CD4-positive, alpha-beta T cell (primary cell): ENCODE measurements around the gene RET. TPM values are rescaled to one million over a fixed set of nuclear protein-coding genes. Genes with fewer than 3 reads are reported as not detected.

Source experiments
- ATAC-seq: fragments of 200-7000 bp; cut with Tn5 transposase; one replicate; pipeline ENCODE4 v1.10.0; 2022; ENCODE audit warnings: mild to moderate bottlenecking; ENCODE audit not compliant: poor library complexity
- CTCF ChIA-PET: fragments of 350-600 bp; sonication (Branson Sonifier 250); formaldehyde crosslinking; loops from one replicate; lab custom pipeline; 2021; ENCODE audit warnings: antibody characterized with exemption, inconsistent platforms; lab: Charles Lee
- POLR2A ChIA-PET: fragments of 350-600 bp; sonication (Branson Sonifier 250); formaldehyde crosslinking; loops from one replicate; lab custom pipeline; 2021; ENCODE audit warnings: antibody characterized with exemption, inconsistent platforms; lab: Charles Lee
- DNase-seq, 14 experiments: peaks; one replicate each; pipeline ENCODE4 v3.0.0-alpha.2; 2013 to 2020; ENCODE audit warnings: mixed read lengths in 2 of 14
- H3K27ac ChIP-seq, 2 donors: one replicate each; pipeline versions ENCODE4 v1.5.1 to v1.7.0; 2013; ENCODE audit warnings: low read length in 2 of 2, low read depth in 1 of 2, mild to moderate bottlenecking in 1 of 2
- H3K27me3 ChIP-seq, 2 experiments: 1 replicate in 1 of 2; 2 replicates in 1 of 2; pipeline versions ENCODE4 v1.6.1 to v1.7.0; 2013; ENCODE audit warnings: low read length in 2 of 2, control low read depth in 1 of 2, mild to moderate bottlenecking in 1 of 2, moderate library complexity in 1 of 2; ENCODE audit not compliant: insufficient read depth in 2 of 2, control insufficient read depth in 1 of 2
- H3K36me3 ChIP-seq: one replicate; pipeline ENCODE4 v1.6.1; 2013; ENCODE audit warnings: low read length, control low read depth; ENCODE audit not compliant: insufficient read depth
- H3K4me1 ChIP-seq: one replicate; pipeline ENCODE4 v1.6.1; 2013; ENCODE audit warnings: low read length, control low read depth; ENCODE audit not compliant: insufficient read depth
- H3K4me3 ChIP-seq: one replicate; pipeline ENCODE4 v1.5.1; 2013; ENCODE audit warnings: mild to moderate bottlenecking, low read length, moderate library complexity
- H3K9me3 ChIP-seq, 2 experiments: 1 replicate in 1 of 2; 2 replicates in 1 of 2; pipeline versions ENCODE4 v1.6.1 to v1.7.0; 2013; ENCODE audit warnings: low read length in 2 of 2, mild to moderate bottlenecking in 2 of 2, control low read depth in 1 of 2, moderate library complexity in 1 of 2; ENCODE audit not compliant: control insufficient read depth in 1 of 2, insufficient read depth in 1 of 2
- H3K27ac Mint-ChIP-seq: one replicate; pipeline ENCODE4 v1.8.0; 2020; ENCODE audit warnings: mixed read lengths
- H3K27me3 Mint-ChIP-seq: one replicate; pipeline ENCODE4 v1.8.0; 2021; ENCODE audit warnings: mixed read lengths
- H3K36me3 Mint-ChIP-seq: one replicate; pipeline ENCODE4 v1.8.0; 2021; ENCODE audit warnings: low read depth, mixed read lengths
- H3K4me1 Mint-ChIP-seq: one replicate; pipeline ENCODE4 v1.8.0; 2021; ENCODE audit warnings: low read depth, mixed read lengths
- H3K4me3 Mint-ChIP-seq: one replicate; pipeline ENCODE4 v1.8.0; 2020; ENCODE audit warnings: mild to moderate bottlenecking, mixed read lengths
- H3K9me3 Mint-ChIP-seq: one replicate; pipeline ENCODE4 v1.8.0; 2020; ENCODE audit warnings: mixed read lengths
- intact Hi-C, 2 experiments: fragments of 100-400 bp; cut with DNase I in 1 of 2; cut with micrococcal nuclease in 1 of 2; formaldehyde crosslinking; loops; one replicate each; pipeline versions ENCODE4 v1.15.1 to v1.9.0; 2023 to 2025; cut with DNase I, micrococcal nuclease
- total RNA-seq, 174 experiments: library from RNA in 2 of 174; stranded (reverse) in 2 of 174; gene quantifications; one replicate each; pipeline ENCODE4 v1.2.3 and lab custom pipeline; 2021 to 2026
- TF ChIP-seq, protein P1 (sequence below): fragments of 200-600 bp; IDR thresholded peaks from one replicate; pipeline ENCODE4 v1.8.0; 2022; ENCODE audit warnings: antibody characterized with exemption, mild to moderate bottlenecking

Gene RET
- total RNA-seq, 2 experiments from 2014 or later = not detected

DNA sequence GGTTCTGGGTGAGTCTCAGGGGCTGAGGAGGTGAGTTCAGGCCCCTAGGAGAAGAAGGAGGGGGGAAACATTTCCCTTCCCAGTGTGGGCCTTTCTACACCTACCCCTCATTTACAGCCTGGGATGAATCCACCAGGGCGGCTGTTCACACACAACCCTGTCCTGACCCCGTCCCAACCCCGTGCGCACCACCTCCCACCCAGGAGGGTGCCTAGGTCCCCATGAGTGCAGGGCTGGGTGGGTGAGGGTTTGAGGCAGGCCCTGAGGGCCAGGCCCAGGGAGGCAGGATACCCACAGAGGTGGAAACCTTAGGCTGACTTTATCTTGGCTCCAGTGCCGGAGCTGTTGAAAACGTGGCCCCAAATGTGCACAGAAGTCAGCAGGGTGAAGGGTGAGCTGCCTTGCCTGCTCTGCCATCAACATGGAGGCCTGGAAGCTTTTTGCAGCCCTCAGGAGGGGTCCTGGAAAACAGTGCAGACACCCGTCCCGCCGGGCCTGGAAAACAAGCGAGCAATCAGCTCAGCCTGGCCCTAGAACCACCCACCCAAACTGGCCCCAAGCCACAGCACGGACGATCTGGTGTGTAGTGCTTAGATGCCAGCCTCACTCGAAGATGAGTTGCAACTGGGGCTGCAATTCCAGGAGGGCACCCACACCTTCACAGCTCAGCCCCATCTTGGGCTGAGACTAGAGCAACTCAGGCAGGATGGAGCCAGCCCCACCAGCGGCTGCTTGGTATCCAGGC lies 9.3 kb upstream of the RET start:
- CTCF ChIA-PET = interaction anchor here (0.9 kb wide), 1 partner anchor 24 kb away, joined by 3 read pairs; no protein-coding TSS in a partner anchor

DNA sequence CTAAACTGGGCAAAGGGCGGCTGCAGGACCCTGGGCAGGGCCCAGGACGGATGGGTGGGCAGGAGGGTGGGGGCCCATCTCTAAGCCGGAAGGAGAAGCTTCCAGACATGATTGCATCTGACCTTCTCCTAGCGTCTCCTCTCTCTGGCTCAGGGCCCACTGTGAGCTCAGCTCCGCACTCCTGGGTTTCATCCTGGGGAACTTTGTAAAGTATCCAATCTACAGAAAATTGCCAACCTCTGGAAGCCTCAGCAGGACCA lies 8.8 kb upstream of the RET start:
- Mint-ChIP-seq H3K4me3 (no peak overlapping the region), H3K4me1 (no peaks in the 10 kb centered on the region), H3K27me3 (peaks cover 6% of the 10 kb centered on the region), H3K27ac (no peak overlapping the region), H3K36me3 (no peaks in the 10 kb centered on the region), H3K9me3 (no peaks in the 10 kb centered on the region)
- no peaks in the 10 kb centered on the region for H3K4me1 ChIP-seq
- no peak for ATAC-seq
- TF ChIP-seq, protein P1, sequence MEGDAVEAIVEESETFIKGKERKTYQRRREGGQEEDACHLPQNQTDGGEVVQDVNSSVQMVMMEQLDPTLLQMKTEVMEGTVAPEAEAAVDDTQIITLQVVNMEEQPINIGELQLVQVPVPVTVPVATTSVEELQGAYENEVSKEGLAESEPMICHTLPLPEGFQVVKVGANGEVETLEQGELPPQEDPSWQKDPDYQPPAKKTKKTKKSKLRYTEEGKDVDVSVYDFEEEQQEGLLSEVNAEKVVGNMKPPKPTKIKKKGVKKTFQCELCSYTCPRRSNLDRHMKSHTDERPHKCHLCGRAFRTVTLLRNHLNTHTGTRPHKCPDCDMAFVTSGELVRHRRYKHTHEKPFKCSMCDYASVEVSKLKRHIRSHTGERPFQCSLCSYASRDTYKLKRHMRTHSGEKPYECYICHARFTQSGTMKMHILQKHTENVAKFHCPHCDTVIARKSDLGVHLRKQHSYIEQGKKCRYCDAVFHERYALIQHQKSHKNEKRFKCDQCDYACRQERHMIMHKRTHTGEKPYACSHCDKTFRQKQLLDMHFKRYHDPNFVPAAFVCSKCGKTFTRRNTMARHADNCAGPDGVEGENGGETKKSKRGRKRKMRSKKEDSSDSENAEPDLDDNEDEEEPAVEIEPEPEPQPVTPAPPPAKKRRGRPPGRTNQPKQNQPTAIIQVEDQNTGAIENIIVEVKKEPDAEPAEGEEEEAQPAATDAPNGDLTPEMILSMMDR = no peak
- H3K4me3 ChIP-seq = no peak overlapping the region
- ChIA-PET POLR2A (no interaction called here), CTCF (no interaction called here)
- intact Hi-C loops = no loop called here
- DNase-seq = no peak
- H3K9me3 ChIP-seq = no peaks in the 10 kb centered on the region
- no peaks in the 10 kb centered on the region for H3K36me3 ChIP-seq
- no peaks in the 10 kb centered on the region for H3K27me3 ChIP-seq
- H3K27ac ChIP-seq = no peak overlapping the region

More for the DNA sequence above, 9.3 kb upstream of the RET start:
- no peaks in the 10 kb centered on the region for H3K27me3 ChIP-seq
- TF ChIP-seq, protein P1 = no peak
- intact Hi-C loops = no loop called here
- no peak overlapping the region for H3K4me3 ChIP-seq
- H3K4me3 Mint-ChIP-seq = no peak overlapping the region
- H3K4me1 ChIP-seq = no peaks in the 10 kb centered on the region
- H3K9me3 Mint-ChIP-seq = no peaks in the 10 kb centered on the region
- H3K36me3 Mint-ChIP-seq = no peaks in the 10 kb centered on the region
- ATAC-seq (no peak), DNase-seq (no peak)
- H3K9me3 ChIP-seq = no peaks in the 10 kb centered on the region
- H3K27ac Mint-ChIP-seq = no peak overlapping the region
- POLR2A ChIA-PET = no interaction called here
- no peaks in the 10 kb centered on the region for H3K36me3 ChIP-seq
- H3K27ac ChIP-seq = no peak overlapping the region
- peaks cover under 1% of the 10 kb centered on the region for H3K27me3 Mint-ChIP-seq
- H3K4me1 Mint-ChIP-seq = no peaks in the 10 kb centered on the region

DNA sequence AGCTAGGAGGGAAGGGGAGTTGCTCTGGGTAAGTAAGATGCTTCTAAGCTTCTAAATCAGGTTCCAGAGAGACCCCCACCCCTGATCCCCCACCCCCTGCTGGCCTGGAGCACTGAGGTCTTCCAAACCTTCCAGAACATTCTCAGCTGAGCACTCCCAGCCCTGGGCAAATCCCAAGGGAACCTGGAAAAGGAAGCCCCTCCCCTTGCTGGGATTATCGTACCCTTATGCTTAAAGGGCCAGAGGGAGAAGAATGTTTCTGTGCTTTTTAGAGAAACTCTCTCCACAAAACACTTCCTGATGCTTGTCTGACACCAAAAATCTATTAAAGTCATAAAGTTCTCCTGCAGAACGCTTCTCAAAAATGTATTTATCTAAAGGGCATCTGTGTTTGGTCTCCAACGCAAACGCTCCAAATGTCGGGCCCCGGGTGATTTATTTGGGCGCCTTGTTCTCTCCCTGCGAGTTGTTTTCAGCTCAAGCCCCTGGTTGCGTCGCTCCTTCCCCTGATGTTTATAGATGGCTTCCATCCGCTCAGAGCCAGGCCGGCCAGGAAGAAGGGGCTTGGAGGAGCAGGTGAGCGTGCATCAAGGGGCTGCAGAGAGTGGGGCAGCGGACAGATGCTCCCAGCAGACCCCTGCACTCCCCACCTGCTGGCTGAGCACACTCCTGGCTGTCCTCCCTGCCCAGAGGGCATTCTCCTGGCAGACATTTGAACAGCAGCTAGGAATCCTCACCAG lies 8.2 kb upstream of the RET start:
- H3K9me3 ChIP-seq = no peaks in the 10 kb centered on the region
- DNase-seq (no peak), ATAC-seq (no peak)
- Mint-ChIP-seq H3K27me3 (peaks cover 7% of the 10 kb centered on the region), H3K9me3 (no peaks in the 10 kb centered on the region), H3K36me3 (no peaks in the 10 kb centered on the region), H3K27ac (no peak overlapping the region), H3K4me3 (no peak overlapping the region), H3K4me1 (no peaks in the 10 kb centered on the region)
- ChIA-PET CTCF (no interaction called here), POLR2A (no interaction called here)
- no peak overlapping the region for H3K4me3 ChIP-seq
- H3K27me3 ChIP-seq = no peaks in the 10 kb centered on the region
- H3K36me3 ChIP-seq = no peaks in the 10 kb centered on the region
- H3K4me1 ChIP-seq = no peaks in the 10 kb centered on the region
- H3K27ac ChIP-seq = no peak overlapping the region
- intact Hi-C loops = no loop called here
- TF ChIP-seq, protein P1 = no peak
